GM12873 (cell line): ENCODE data around the gene CASZ1.

Experiments
- TF ChIP-seq, protein P1 (sequence below): IDR thresholded peaks from 2 replicates; pipeline ENCODE4 v1.5.1; 2012; ENCODE audit warnings: low read depth, mild to moderate bottlenecking, moderate library complexity, low read length, control low read depth; ENCODE audit not compliant: insufficient read depth; ENCODE audit errors: missing control alignments

The CASZ1 gene

DNA sequence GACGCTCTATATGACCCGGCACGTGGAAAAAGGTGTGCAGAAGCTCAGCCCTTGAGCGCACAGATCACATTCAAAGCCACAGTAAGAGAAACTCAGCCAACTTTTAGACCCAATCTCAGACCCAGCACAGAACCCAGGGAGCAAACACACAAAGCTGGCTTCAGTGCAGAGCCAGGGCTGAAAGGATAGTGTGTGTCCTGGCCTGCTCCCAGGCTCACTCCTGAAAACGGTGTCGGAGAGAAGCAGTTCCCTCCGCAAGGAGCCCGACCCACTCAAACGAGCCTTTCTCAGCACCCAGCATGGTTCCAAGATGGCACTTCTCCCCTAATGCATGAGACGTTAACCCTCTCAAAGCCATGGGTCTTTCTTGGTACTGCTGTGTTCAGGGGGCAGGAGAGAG lies 39.6 kb downstream of the CASZ1 start:
- TF ChIP-seq, protein P1, sequence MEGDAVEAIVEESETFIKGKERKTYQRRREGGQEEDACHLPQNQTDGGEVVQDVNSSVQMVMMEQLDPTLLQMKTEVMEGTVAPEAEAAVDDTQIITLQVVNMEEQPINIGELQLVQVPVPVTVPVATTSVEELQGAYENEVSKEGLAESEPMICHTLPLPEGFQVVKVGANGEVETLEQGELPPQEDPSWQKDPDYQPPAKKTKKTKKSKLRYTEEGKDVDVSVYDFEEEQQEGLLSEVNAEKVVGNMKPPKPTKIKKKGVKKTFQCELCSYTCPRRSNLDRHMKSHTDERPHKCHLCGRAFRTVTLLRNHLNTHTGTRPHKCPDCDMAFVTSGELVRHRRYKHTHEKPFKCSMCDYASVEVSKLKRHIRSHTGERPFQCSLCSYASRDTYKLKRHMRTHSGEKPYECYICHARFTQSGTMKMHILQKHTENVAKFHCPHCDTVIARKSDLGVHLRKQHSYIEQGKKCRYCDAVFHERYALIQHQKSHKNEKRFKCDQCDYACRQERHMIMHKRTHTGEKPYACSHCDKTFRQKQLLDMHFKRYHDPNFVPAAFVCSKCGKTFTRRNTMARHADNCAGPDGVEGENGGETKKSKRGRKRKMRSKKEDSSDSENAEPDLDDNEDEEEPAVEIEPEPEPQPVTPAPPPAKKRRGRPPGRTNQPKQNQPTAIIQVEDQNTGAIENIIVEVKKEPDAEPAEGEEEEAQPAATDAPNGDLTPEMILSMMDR, result no peak

GRCh38 chr1:10755970-10756521 lies 40.4 kb downstream of the CASZ1 start:
- TF ChIP-seq, protein P1, result no peak

- TF ChIP-seq, protein P1, result no peak
Measured at GRCh38 chr1:10754568-10755329, 41.7 kb downstream of the CASZ1 start.

GRCh38 chr1:10753299-10753698 lies 43.1 kb downstream of the CASZ1 start:
- TF ChIP-seq, protein P1, result peak; percentile 24

- TF ChIP-seq, protein P1, result no peak
Measured at GRCh38 chr1:10751561-10752085, 44.8 kb downstream of the CASZ1 start.

GRCh38 chr1:10751160-10751559 lies 45.3 kb downstream of the CASZ1 start:
- TF ChIP-seq, protein P1, result no peak

- TF ChIP-seq, protein P1, result no peak
Measured at GRCh38 chr1:10745886-10746455, 50.5 kb downstream of the CASZ1 start.
